GM21528 (cell line): ENCODE results near the gene MYCBPAP.

ENCODE experiments used
- ATAC-seq: cut with Tn5 transposase; IDR thresholded peaks from one replicate; pipeline ENCODE4 v1.9.1; 2021; ENCODE audit warnings: mild to moderate bottlenecking, moderate library complexity; ENCODE audit not compliant: unreplicated experiment, low FRiP score

Gene MYCBPAP, protein sequence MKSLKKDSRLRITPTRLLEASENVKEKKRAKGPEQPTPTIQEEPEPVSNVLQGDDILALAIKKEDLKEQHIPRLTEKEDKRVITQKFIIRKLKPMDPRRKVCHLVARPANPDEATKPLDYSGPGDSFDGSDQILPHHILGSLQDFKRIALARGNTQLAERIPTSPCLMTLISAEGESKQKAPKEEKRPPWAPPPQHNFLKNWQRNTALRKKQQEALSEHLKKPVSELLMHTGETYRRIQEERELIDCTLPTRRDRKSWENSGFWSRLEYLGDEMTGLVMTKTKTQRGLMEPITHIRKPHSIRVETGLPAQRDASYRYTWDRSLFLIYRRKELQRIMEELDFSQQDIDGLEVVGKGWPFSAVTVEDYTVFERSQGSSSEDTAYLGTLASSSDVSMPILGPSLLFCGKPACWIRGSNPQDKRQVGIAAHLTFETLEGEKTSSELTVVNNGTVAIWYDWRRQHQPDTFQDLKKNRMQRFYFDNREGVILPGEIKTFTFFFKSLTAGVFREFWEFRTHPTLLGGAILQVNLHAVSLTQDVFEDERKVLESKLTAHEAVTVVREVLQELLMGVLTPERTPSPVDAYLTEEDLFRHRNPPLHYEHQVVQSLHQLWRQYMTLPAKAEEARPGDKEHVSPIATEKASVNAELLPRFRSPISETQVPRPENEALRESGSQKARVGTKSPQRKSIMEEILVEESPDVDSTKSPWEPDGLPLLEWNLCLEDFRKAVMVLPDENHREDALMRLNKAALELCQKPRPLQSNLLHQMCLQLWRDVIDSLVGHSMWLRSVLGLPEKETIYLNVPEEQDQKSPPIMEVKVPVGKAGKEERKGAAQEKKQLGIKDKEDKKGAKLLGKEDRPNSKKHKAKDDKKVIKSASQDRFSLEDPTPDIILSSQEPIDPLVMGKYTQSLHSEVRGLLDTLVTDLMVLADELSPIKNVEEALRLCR

DNA sequence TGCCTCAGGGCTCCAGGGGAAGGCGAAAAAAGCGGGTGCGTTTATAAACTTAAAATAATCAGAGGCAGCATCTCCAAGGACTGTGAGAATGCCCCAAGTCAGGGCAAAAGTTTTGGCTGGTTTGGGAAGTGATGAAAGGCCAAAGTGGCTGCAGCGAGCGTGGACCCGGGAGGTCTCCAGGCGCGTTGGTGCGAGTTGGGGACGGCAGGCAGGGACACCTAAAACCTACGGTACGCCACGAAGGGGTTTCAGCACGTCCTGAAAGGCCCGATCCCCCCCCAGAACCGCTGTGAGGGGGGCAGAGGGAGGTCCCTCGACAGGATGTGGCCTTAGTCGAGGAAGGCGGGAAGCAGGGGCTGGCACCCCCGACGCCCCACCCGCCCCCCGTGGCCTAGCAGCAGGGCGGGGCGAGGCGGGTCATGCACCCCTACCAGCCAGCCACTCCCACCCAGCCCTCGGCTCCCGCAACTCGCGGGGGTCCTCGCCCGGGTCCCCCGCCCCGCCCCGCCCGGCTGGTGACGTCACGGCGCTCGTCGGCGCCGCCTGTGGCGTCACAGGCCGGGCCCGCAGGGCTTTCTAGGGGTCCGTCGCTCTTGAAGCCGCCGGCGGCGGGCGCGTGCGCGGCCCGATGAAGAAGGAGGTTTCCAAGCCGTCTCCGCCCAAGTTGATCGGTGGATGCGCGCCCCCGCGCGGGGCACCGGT, at the start of gene MYCBPAP:
Gene MYCBPAP, plus strand, starts transcription at position 569 of the 702 bp plus-strand sequence. CDS start 236 bp downstream, outside the sequence.
- ATAC-seq = peak; percentile 59

DNA sequence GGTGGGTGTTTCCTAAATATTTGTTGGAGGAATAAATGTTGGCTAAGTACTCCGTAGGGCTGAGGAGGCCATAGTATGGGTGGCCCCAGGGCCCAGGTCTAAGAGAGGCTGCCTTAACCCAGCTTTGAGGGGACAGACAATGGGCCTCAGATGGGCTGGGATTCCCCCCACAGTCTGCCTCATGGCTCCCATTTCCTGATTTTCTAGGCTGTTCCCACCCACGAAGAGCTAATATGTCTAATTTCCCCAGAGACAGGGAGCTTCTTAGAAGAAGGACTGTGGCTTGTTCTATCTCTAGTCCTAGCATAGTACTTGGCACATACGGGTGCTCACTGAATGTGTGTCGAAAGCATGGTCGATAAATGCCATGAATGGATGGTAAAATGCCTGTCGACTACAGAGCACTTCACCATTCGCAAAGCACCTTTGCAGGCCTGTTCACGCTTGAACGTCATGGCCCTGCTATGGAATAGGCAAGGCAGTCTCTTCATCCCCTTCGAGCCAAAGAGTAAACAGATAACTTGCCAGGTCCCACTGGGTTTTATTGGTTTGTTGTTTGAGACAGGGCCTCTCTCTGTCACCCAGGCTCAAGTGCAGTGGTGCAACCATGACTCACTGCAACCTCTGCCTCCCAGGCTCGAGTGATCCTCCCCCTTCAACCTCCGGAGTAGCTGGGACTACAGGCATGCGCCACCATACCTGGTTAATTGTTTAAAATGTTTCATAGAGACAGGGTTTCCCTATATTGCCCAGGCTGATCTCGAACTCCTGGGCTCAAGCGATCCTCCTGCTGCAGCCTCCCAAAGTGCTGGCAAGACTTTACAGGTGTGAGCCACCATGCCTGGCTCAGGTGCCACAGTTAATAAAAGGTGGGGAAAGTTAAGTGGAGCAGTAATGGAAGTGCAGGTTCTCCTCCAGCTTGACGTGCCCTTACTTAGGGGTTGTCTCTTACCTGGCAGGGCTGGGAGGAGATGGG, 49.2 kb upstream of the MYCBPAP start:
- ATAC-seq = no peak

DNA sequence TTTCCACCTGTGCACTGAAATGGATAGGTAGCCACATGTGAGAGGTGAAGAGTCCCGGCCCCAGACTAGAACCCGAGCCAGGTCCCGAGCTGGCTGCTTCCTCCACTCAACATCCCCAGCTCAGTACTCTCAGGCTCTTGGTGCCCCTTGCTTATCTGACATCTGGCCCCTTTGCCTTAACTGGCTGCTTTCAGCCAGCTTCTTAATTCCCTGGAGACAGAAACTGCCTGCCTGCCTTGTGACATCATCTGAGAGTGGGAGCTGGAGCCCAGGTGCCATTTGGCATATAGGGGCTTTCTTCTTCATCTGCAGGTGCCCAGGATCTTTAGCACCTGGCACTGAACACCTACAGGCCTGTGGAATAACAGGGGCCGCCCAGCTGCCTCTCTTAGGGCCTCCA, 48.5 kb upstream of the MYCBPAP start:
- ATAC-seq = no peak

DNA sequence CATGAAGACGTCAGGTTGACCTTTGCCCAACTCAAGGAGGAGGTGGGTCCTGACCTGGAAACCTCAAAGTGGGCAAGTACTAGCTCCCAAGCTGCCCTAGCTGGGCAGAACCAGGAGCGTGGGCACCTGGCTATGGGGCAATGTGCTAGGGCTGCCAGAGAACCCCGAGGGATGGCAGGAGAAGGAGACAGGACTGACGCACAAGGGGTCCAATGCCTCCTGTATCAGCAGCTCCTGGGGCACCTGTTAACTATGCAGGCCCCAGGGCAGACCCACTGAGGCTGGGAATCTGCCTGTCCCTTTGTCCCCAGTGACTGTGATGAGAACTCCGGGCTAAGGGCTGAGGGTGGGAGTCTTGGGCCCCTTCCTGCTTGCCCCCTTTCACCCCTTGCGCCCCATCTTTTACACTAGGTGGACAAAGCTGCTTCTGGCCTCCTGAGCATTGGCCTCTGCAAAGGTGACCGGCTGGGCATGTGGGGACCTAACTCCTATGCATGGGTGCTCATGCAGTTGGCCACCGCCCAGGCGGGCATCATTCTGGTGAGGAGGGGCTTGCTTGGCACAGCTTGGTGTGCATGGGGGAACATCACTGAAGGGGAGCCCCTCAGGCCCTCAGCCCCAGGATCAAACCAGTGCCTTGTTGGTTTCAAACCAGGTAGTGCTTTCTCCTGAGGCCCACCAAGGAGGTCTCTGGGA, 47.3 kb upstream of the MYCBPAP start:
- no peak for ATAC-seq

DNA sequence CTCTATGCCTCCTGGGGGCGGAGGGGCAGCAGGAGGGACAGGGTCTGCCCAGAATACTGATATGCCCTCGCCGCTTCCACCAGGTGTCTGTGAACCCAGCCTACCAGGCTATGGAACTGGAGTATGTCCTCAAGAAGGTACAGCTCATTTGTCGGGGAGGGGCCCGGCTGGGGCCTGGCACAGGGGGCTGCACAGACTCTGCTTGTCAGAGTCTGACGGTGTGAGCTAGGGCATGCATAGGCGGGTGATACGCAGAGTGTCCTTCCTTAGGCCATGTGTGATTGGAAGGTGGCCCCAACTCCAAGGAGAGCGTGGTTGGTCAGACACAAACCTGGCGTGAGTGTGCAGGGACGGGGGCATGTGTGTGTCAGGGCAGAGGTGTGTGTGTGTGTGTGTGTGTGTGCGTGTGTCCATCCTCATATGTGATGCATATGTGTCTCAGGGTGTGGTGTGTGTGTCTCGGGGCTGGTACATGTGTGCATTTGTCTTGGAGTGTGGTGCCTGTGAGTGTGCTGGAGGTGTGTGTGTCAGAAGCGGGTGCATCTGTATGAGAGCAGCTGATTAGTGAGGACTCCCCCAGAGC, 46.6 kb upstream of the MYCBPAP start:
- ATAC-seq = no peak

DNA sequence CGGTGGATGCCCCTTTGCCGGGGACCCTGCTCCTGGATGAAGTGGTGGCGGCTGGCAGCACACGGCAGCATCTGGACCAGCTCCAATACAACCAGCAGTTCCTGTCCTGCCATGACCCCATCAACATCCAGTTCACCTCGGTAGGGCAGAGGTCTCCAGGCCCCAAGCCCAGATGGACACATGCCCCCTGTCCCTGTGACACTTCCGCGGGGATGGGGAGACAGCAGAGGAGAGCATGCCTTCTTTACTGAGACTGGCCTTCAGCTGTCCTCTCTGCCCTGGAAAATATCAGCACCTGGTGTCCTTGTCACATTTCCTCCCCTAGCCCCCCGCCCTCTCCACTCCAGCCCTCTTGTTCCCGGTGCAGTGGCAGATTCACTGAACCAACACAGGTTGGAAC, 45.8 kb upstream of the MYCBPAP start:
- ATAC-seq = no peak

DNA sequence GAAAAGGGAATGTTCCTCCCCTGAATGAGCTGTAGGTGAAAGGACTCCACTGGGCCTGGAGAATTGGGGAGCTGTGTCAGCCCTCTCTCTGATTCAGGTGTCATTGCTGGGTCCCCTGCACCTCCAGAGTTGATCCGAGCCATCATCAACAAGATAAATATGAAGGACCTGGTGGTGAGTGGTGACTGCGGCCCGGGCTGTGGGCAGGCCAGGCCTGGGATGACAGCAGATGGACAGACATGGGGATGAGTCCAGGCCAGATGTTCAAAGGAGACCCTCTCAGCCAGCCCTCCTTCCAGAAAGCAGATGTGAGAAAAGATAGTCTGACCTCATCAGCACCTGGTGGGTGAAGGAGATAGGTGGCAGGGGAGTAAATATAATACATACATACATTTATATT, 44.1 kb upstream of the MYCBPAP start:
- no peak for ATAC-seq

DNA sequence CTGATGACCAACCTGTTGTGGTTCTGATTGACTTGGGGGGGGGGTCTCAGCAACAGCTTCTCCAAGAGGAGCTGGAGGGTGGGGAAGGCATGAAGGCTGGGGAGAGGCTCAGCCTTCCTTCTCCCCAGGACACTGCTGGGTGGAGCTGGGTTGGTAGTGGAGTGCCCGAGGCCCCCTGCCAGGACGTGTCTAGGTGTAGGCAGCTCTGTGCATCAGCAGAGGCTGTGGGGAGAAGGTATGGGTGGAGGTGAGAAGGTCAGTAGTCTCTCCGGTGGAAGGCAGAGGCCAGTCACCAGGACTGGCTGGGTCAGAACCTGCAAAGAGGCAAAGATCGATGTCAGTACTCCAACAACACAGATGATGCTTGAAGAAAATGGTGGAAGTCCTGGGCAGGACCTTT, 43.5 kb upstream of the MYCBPAP start:
- no peak for ATAC-seq

DNA sequence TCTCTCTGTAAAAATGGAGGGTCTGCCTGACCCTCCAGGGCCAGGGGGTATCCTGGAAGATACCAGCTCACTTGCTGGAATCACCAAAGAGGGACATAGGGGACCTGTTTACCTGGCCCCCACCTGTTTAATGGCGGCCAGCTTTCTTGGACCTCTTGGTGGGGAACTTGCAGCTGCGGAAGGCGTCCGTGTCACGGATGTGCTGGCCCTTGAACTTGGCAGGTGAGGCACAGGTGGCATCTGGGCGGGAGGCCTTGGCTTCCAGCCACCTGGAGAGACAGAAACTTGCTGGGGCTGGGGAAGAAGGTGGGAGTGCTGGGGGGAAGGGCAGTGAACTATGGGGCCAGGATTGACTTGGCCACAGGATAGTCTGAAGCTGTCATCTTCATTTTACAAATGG, 43.1 kb upstream of the MYCBPAP start:
- ATAC-seq = no peak

DNA sequence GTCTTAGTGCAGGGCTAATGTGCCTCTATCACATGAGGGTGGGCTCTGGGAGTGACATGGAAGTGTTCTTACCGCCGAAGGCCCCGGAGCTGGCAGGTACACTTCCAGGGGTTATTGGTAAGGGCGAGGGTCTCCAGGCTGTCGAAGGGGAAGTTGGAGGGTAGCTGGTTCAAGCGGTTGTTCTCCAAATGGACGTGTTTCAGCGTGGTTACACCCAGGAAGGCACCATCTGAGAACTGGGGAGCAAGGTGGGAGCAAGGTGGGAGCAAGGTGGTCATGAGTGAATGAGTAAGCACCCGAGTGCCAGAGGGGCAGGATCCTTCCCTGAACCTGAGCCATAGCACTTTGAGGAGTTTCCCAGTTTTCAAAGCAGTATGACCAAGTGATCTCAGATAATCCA, 42.6 kb upstream of the MYCBPAP start:
- no peak for ATAC-seq

DNA sequence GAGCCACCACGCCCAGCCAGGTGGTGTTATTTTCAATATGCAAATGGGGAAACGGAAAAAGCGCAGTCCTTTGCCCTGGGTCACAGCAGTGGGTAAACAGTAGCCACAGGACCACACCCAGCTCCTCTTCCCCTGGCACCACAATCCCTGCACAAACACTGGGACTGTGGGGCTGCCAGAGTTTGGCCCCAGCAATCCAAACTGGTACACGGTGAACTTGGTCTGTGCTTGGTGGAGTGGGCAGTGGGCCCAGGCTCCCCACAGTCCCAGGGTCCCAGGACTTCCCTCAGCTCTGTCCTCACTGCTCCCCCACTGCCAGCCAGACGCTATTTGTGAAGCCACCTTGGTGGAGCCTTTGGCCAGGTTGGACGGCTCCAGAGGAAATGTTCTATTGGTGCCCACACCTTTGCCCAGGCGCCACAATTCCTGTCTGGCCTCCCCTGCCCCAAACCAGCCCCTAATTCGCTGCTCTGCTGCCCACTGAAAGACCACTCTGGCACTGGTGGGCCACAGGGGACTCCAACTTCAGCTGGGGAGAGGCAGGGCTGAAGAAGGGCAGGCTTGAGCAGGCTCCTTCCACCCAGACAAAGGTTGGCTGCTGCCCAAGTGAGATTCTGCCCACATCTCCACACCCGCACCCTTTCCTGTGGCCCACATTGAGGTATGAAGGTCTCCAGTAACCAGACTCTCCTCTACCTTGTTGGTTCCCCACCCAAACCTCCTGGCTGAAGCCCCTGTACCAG, 41.7 kb upstream of the MYCBPAP start:
- ATAC-seq = no peak

DNA sequence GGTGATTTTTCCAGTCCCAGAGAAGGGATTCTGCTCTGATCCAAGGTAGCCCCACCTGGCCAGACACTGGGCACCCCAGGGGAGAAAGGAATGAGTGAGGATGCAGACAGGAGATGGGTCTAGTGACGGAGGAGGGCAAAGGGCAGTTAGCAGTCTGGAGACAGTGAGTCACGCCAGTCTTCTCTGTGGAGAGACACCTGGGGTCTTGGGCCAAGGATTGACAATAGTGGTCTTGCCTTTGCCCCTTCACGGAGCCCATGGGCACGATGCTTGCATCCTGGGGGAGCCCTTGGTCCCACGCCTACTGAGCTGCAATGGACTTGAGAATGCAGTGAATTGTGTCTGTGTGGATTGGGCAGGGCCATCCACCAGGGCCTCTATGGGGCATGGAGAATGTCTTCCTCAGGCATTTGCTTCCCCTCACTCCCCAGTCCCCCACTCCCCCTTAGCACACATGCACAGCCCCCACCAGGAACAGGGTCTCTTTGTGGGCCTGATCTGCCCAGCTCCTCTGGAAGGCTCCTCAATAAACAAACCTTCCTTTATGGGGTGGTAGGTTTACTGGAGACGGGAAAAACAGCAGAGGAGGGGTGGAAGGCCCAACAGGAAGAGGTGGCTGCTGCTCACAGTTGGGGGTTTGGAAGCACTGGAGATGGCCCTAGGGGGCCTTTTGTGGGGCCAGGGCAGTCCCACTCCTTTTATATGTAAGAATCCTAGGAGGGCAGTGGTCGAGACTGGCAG, 41.0 kb upstream of the MYCBPAP start:
- ATAC-seq = no peak

DNA sequence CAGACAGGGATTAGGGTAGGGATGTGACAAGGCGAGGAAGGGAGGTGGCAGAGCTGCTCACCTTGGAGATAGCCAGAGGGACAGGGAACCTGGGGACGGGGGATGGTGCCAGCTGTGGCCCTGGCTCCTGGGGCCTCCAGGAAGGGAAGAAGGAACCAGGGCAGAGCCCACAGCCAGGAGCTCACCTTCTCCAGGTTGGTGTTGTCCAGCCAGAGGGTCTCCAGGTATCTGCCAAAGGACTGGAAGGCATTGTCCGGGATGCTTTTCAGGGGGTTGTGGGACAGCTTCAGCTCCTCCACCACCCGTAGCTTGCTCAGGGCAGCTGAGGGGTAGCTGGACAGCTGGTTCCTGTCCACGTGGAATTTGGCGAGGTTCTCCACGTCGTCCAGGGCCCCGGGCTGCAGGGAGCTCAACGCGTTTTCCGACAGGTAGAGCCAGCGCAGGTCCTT, 40.4 kb upstream of the MYCBPAP start:
- ATAC-seq = no peak

DNA sequence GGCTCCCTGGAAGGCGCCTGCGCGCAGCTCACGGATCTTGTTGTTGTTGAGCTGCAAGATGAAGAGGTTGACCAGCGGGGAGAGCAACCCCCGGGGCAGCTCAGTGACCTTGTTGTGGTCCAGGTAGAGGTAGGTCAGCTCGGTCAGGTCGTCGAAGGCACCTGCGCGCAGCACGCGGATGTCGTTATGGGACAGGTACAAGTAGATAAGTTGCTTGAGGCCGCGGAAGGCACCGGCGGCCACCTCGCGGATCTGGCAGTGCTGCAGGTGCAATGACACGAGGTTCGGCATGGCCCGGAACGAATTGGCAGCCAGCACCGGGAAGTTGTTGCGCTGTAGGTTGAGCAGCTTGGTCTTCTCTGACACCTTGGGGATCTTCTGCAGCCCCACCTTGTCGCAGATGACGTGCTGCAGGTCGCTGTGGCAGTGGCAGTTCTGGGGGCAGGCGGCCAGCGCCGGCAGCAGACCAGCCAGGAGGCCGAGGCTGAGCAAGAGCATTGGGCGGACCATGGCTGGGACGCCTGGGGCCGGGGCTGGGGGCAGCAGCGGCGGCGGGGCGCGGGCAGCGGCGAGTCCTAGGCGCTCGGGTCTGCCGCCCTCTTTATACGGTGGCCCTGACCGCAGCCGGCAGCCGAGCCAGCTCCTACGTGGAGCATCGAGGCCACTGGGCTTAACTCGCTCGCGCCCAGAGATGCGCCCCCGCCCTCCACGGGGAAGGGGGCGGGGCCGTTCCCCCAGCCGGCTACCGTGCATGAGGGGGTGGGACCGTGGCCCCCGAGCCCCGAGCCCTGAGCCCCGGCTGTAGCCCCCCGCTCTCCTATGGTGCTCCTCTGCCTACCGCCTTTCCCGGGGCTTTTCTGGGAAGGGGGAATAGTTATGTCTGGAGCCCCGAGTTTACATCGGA, 39.7 kb upstream of the MYCBPAP start, which contains the start of gene CHAD:
Gene CHAD, minus strand, starts transcription at position 577 of the 904 bp plus-strand sequence. Its CDS starts 67 bp downstream, at position 510.
- ATAC-seq = no peak

DNA sequence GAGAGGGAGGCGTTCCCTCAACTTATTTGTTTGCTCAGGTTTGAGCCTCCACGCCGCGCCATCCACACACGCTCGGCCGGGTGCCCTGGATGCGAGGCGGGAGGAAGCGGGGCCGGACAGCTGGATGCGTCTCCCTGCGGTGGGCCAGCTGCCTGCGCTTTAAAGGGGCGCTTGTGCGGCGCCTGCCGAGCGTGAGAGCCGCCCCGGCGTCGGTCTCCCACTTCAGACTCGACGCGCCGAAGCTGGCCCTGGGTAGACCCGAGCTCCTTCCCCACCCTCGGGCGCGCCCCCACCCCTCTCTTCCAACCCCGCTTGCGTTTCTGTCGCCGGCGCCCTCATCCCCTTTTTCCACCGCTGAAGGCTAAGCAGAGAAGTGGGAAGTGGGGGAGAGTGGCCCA, 39.0 kb upstream of the MYCBPAP start:
- ATAC-seq = no peak

DNA sequence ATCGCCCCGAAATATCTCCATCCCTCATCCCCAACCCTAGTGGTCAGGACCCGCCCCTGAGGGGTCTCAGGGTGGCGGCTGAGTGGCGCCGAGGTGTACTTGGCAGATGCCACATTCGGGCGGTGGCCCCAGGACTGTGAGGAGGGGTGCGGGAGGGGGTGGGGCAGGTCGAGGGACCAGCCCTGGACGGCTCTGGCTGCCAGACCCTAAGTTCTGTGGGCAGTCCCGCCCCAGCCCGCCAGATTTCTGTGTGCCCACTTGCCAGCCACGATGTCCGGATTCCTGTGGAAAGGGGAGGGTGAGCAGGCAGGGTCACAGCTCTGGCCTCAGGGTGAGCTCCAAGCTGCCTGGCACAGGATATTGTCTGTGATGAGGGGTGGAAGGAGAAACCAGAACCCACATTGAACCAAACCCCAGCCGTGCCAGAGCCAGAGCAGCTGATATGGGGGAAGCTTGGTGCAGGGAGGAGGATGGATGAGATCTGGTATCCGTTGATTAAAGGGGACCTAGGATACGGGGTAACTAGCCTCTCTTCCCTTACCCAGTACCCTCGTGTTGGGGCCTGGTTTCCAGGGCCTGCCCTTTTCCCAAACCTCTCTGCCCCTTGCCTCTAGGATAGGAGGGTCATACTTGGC, 38.5 kb upstream of the MYCBPAP start:
- ATAC-seq = no peak
